Kidney tubule cell (primary cell): ENCODE results near the gene DNTTIP2.
A peak's percentile ranks its signal among the peaks of the same experiment; 100 is the strongest.
"Not testable (repeated sequence)": the region's sequence is repeated elsewhere in the genome, so short reads cannot be mapped to it uniquely, and the experiment has no call there.

Source experiments
- DNase-seq: peaks from one replicate; pipeline ENCODE4 v3.0.0-alpha.2; 2018; ENCODE audit warnings: low spot score

The DNTTIP2 gene

DNA sequence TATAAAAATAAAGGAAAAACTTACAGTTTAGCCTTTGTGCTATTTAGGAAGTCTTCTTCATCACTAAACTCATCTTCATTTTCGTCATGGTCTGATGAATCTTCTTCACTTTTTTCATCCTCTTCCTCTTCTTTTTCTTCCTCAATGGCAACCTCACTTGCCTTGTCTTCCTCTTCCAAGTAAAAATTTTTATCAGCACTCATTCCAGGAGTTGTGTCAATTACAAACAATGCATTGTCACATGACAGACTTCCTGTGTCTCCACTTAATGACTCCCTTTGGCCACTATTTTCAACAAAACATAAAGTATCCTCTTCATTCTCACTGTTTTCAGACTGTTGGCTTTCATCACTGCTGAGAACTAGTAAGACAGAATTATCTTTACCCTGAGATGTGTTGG, 2.8 kb downstream of the DNTTIP2 start:
- no peak for DNase-seq

DNA sequence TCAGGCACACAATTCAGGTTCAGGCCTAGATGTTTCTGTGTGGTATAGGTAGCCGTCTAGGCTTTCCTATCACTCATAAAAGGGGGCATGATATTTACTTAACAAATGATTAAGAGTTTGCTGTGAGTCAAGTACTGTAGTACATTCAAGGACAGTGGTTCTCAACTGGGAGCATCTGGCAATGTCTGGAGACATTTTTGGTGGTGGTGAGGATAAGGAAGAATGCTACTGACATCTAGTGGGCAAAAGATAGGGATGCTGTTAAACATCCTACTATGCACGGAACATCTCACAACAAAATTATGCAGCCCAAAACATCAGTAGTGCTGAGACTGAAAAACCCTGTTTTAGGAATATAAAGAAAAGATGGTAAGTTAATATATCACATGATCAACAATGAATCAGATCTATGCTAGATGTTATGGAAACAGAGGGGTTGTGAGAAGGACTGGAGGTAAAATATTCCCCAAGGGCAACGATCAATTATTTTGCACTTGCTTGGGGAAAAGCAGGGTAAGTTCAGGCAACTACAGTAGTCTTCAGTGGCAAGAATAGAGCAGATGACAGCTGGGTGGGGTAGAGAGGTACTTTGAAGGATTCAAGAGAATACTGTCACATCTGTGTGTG, 4.9 kb downstream of the DNTTIP2 start:
- peak; percentile 43 for DNase-seq

DNA sequence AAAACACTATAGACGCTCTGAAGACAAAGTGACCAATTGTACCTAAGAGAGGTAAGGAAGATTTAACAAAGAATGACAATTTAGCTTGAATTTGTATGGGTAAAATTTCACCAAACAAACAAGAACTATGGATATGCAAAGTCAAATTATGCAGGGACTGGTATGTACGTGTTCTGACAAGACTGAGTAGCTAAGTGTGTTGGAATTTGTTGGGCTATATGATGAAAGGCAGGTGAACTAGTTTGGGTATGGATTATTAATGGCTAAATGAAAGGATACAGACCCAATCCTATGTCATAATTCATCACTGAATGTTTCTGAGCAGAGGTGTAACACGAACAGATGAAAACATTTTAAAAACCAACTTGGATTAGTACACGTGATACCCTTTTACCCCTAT, 7.6 kb downstream of the DNTTIP2 start:
- no peak for DNase-seq

DNA sequence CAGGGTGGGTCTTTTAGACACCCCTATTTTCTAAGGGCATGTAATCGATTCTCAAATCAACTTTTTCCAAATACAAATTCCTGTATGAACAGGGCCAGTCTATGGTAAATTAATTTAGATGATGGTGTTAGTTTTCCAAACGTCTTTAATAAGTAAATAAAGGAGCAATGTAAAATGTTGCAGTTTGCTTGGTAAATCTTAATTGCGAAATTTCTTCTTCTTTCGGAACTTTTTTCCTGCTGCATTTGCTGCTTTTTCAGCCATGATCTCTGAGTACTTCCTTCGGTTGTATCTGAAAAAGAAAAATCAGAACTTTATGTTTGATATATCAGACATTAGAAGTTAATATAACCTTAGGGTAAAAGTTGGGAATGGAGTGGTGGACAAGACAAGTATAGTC, 9.4 kb downstream of the DNTTIP2 start:
- DNase-seq: no peak

DNA sequence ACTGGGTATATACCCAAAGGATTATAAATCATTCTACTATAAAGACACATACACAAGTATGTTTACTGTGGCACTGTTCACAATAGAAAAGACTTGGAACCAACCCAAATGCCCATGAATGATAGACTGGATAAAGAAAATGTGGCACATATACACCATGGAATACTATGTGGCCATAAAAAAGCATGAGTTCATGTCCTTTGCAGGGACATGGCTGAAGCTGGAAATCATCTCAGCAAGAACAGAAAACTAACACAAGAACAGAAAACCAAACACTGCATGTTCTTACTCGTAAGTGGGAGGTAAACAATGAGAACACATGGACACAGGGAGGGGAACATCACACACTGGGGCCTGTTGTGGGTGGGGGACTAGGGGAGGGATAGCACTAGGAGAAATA, 10.5 kb downstream of the DNTTIP2 start:
- DNase-seq: not testable (repeated sequence)

DNA sequence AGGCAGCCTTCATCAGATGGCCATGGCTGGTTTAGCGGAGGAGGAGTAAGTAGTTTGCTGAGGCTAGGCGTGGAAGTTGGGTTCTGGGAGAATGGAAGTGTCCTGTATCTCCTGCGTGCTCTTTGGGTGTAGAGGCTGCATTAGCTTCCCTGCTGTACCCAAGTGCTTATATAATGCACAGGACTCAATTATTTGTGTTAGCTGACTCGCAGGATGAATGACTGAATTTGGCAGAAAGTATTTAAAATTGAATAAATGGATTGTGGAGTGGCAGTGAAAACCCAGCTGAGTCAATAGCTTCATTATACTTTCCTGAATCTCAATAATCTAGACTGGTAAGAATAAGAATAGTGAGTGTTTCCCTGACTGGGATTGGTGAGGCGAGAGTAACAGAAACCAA, 13.8 kb downstream of the DNTTIP2 start:
- no peak for DNase-seq

DNA sequence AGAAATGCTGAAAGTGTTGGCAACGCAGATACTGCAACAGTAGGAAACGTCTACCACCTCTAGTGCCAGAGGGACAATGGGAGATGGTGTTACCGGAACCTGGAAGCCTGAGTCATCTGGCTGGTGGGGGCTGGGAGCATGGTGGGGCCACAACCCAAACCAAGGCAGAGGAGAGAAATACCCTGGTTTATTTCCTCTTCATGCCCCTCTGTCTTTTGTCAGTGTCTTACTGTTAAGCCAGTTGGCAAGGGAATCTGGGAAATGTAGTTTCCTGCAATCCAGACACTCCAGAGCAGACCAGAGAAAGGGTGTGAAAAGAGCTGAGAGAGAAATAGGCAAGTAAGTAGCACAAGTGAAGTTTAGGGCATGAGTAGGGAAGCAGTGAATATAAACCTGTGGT, 14.8 kb downstream of the DNTTIP2 start:
- DNase-seq: no peak

DNA sequence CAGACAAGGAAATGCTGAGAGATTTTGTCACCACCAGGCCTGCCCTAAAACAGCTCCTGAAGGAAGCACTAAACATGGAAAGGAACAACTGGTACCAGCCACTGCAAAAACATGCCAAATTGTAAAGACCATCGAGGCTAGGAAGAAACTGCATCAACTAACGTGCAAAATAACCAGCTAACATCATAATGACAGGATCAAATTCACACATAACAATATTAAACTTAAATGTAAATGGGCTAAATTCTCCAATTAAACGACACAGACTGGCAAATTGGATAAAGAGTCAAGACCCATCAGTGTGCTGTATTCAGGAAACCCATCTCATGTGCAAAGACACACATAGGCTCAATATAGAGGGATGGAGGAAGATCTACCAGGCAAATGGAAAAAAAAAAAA, 21.4 kb downstream of the DNTTIP2 start:
- not testable (repeated sequence) for DNase-seq

DNA sequence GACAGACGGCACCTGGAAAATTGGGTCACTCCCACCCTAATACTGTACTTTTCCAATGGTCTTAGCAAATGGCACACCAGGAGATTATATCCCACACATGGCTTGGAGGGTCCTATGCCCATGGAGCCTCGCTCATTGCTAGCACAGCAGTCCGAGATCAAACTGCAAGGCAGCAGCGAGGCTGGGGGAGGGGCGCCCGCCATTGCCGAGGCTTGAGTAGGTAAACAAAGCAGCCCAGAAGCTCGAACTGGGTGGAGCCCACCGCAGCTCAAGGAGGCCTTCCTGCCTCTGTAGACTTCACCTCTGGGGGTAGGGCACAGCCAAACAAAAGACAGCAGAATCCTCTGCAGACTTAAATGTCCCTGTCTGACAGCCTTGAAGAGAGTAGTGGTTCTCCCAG, 23.0 kb downstream of the DNTTIP2 start:
- DNase-seq: not testable (repeated sequence)

DNA sequence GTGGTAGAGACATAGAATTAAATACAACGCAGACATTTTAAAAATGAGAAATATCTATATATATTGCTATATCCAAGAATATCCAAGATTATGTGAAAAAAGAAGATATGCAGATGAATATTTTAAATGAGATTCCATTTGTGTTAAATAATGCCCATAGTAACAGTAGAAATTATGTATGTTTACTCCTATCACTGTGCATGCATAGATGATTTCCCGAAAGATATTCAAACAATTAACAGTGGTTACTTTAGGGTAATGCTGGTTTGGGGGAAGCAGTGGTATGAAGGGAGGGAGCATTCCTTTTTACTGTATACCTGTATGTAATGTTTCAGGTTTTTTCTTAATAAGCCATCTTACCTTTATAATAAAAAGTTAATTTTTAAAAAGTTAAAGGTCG, 25.1 kb downstream of the DNTTIP2 start:
- DNase-seq: no peak

DNA sequence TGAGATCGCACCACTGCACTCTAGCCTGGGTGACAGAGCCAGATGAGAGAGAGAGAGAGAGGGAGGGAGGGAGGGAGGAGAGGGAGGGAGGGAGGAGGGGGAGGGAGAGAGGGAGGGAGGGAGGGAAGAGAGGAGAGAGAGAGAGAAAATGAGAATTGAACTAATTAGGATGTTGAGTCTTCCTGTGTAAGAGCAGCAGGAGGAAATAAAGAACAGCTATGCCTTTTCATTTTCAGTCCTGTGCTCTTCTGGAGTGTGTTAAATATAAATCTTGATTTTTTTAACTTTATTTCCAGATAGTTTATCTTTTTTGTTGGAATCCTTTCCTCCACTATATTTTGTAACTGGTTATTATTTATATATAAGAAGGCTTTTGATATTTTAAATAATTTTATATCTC, 27.1 kb downstream of the DNTTIP2 start:
- DNase-seq: no peak

DNA sequence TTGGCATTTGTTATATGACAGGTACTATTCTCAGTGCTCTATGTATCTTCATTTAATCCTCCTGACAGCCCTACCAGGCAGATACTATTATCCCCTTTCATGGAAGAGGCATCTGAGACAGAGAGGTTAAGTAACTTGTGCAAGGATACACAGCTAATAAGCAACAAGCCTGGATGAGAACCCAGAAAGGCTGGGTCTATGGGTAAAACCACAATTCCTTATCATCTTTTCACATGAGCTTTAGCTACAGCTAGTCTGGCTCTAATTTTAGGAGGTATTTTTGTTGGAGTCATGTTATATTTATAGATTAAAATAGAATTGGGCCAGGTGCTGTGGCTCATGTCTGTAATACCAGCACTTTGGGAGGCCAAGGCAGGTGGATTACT, 27.7 kb downstream of the DNTTIP2 start:
- DNase-seq: no peak

DNA sequence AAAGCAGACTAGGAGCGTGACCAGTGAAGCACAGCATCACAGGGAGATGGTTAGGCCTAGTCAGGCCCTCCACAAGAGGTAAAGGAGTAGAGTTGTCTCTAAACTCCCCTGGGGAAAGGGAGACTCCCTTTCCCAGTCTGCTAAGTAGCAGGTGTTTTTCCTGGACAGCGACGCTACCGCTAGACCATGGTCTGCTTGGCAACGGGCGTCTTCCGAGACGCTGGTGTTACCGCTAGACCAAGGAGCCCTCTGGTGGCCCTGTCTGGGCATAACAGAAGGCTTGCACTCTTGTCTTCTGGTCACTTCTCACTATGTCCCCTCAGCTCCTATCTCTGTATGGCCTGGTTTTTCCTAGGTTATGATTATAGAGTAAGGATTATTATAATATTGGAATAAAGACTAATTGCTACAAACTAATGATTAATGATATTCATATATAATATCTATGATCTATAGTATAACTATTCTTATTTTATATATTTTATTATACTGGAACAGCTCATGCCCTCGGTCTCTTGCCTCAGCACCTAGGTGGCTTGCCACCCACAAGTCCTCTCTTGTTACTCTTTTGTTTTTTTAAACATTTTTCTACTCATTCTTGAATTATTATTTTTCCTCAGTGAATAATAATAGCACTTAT, 28.2 kb downstream of the DNTTIP2 start:
- DNase-seq: peak; percentile 70

DNA sequence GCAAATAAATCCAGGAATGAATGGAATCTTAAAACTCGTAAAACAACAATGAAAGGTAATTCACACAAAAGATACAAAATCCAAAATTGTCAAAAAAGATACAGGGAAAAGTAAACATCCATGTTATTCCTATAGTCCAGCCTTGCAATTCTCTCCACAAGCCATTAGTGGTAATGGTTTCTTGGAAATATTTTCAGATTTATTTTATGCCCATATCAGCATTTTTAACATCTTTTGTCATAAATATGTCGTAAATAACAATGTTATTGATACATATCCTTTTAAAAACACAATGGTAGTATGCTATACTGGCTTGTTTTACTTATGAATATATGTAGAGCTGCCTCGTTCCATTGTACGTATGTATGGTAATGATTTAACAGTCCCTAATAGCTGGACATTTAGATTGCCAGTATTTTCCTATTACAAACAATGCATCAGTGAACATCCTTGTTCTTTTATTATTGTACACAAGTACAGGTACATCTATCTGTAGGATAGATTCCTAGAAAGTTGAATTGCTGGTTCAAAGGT, 30.6 kb downstream of the DNTTIP2 start:
- no peak for DNase-seq

DNA sequence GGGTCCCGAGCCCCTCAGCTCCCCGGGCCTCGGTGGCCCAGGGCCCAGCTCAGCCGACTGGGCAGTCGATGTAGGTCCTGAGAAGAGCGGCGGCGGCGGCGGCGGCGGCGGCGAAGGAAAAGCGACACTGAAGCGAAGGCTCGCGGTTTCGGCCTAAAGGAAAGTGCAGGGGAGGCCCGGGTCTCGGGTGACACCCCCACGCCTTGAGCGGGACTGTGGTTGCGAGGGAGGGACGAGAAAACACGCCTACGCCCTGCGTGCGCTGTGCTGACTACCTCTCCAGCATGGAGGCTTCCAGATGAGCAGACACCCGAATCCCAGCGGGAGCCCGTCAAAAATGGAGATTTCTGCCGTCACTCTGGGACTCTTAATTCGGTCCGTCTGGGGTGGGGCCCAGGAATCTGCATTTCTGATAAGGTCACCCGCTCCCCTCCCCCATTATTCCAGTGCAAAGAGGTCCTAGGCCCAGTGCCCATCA, 31.2 kb downstream of the DNTTIP2 start:
- peak; percentile 80 for DNase-seq

DNA sequence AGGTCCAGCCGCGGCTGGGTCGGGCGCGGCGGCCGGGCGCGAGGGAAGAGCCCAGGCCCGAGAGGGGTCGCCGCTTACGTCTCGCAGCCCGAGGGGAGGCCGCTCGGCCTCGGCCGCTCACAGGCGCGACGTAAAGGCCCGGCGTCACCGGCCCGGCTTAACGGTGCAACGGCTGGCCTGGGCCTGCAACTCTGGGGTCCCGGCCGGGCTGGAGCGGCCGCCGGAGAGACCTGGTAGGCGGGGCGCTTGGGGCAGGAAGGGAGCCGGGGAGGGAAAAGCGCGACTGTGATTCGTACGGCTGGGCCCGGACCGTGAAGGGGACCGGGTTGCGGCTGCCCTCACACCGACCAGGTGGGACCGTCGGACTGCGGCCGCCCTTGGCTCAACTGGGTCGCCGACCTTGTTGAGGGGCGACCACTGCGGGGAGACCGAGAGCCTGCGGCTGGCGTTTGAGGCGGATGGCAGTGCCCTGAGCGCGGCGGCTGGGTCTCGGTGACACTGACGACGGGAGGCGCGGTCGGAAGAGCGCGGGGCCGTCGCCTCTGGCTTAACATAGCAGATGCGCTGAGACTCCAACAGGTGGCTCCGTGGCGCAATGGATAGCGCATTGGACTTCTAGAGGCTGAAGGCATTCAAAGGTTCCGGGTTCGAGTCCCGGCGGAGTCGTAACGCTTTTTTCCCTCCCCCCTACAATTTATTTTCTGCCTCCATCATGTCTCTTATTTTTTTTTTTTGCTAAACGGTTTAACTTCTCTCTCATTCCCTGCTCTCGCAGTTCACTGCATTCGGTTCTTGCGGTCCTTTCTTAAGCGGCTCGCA, 31.8 kb downstream of the DNTTIP2 start:
- DNase-seq: peak; percentile 90

DNA sequence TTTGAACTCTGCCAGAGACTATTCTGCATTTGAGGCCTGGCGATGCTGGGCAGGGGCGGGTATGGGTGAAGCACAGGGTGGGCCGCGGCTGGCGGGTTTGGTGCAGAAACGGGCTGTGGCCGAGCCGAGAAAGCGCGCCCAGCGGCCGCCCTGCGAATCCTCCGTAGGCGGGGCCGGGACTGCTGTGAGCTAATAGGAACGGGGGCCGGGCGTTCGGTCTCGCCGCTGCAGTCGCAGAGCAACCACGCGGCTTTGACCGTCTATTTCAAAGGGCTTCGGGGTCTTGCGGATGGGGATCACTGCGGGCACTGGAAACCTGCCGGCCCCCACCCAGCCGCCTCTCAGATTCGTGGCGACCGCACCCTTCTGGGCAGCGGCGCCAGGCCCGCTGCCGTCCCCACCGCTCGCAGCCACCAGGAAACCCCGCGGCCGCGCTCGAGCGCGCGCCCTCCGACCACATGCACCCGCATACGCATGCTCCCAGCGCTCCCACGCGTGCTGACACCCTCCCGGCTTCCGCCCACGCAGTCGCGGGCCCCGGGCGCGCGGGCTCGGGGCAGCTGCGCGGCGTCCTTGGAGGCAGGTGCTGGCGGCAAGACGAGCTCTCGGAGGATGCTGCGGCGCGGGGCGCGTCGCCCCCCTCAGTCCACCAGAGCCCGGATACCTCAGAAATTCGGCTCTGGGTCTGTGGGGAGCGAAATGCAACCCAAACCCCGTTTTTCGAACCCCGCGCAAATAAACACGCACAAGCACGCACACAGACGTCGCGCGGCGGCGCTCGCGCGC, 32.6 kb downstream of the DNTTIP2 start:
- peak; percentile 81 for DNase-seq

DNA sequence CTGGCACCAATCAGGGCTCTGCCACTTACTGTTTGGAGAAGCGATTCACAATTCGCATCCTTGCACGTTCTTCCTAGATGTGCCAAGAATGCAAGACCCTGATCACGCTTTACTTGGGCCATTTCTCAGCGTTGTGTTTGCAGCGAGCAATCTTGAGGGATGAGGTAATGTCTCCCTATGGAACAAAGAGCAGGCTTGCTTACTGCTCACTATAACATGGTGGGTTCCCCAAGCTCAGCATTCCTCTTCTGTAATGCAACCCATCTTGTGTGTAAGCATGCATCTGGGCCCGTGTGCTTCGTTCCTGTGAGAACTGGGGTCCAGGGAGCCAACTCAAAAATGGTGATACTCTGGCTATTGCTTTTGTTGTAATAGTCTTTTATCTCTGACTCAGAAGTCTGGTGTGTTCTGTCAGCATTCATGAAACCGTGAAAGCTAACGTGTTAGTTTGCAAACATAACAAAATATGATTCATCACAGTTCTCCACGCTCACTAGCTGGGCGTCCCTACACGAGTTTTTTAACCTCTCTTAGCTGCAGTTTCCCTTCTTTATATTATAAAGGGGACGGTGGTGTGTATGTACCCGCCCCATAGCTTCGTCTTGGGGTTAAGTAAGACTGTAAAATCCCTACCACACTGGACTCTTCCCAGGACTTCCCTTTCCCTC, 33.3 kb downstream of the DNTTIP2 start:
- DNase-seq: peak; percentile 86

DNA sequence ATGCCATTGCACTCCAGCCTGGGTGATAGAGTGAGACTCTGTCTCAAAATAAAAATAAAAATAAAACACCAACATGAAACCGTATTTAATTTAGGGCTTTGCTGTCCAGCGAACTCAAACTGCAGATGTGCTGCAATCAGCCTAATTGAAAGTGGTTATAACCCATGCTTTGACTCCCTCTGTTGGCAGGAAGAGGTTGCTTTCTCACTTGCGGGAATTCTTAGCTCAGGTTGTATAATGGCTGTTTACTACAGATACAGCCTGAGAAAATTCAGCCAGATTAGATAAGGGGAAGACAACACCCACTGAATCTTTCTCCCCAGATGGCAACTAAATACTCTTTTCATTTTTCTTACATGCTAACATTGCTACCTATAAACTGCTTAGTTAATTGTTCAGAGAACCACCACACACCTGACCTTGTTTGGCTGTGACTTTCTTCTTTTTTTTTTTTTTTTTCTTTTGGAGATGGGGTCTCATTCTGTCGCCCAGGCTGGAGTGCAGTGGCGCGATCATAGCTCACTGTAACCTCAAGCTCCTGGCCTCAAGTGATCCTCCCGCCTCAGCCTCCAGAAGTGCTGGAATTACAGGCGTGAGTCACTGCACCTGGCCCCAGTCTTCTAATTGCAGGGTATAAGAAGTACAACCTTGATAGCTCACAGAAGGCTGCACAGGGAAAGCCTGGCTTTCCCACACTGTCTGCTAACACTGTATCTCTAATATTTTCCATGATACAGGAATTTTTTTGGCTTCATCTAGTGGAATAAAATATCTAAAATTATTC, 34.6 kb downstream of the DNTTIP2 start:
- peak; percentile 78 for DNase-seq

DNA sequence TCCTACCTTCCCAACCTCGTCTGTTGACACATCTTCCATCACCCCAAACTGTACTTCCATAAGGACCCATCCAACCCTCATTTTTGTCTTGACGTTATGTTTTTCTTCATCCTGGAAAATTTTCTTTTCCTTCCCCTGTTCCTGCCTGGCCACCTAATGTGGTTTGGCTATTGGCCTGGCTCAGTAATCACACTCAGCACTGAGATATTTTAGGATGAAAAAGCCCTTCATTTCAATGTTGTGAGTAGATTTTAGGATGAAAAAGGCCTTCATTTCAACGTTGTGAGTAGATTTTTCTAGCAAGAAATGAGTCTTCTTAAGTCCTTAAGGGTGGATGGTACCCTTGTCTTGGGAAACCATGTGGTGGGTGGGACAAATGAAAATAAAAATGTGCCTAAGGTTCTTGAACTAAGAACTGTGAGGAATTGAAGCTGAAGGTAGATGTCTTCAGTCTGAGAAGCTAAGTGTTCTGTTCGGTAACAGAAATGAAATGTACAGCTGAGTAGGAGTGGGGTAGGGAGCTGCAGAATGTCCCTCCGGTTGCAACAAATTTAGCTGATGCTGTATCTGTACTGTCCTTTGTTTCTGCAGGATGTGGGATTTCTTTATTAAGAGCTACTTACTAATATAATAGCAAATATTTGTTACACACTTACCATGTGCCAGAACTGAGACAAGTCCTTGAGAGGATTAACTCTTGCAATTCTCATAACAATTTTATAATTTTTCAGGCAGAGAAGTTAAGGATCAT, 36.1 kb downstream of the DNTTIP2 start:
- DNase-seq: no peak
